ENCODE measurements around the gene SAG.
A peak's percentile ranks its signal among the peaks of the same experiment; 100 is the strongest.

Gene SAG

GRCh38 chr2:233365861-233366520, 58.4 kb downstream of the SAG start:
- DNase-seq (ENCODE audit: low read depth) = no peak
- TF ChIP-seq CTCF (conservative IDR thresholded peaks at IDR 0.05; ENCODE audit: low read depth, low read length) = no peak

GRCh38 chr2:233367586-233367985, 60.0 kb downstream of the SAG start:
- no peak for TF ChIP-seq CTCF (conservative IDR thresholded peaks at IDR 0.05; ENCODE audit: low read depth, low read length)
- DNase-seq (ENCODE audit: low read depth) = no peak
- H3K4me3 ChIP-seq (ENCODE audit: low read depth, low read length) = no peak overlapping the region

More at GRCh38 chr2:233365861-233366520, 58.4 kb downstream of the SAG start:
- no peak overlapping the region for H3K4me3 ChIP-seq (ENCODE audit: low read depth, low read length)

- no peak for TF ChIP-seq CTCF (conservative IDR thresholded peaks at IDR 0.05; ENCODE audit: low read depth, low read length)
- H3K4me3 ChIP-seq (ENCODE audit: low read depth, low read length) = no peak overlapping the region
- no peak for DNase-seq (ENCODE audit: low read depth)
Observed at GRCh38 chr2:233368756-233369155, 61.1 kb downstream of the SAG start.

GRCh38 chr2:233369462-233369861, 61.8 kb downstream of the SAG start:
- DNase-seq (ENCODE audit: low read depth) = no peak
- H3K4me3 ChIP-seq (ENCODE audit: low read depth, low read length) = no peak overlapping the region
- no peak for TF ChIP-seq CTCF (conservative IDR thresholded peaks at IDR 0.05; ENCODE audit: low read depth, low read length)

- no peak overlapping the region for H3K4me3 ChIP-seq (ENCODE audit: low read depth, low read length)
- no peak for DNase-seq (ENCODE audit: low read depth)
- no peak for TF ChIP-seq CTCF (conservative IDR thresholded peaks at IDR 0.05; ENCODE audit: low read depth, low read length)
Observed at GRCh38 chr2:233369897-233370685, 62.5 kb downstream of the SAG start.

GRCh38 chr2:233371641-233372040, 64.0 kb downstream of the SAG start:
- no peak for TF ChIP-seq CTCF (conservative IDR thresholded peaks at IDR 0.05; ENCODE audit: low read depth, low read length)
- peak; percentile 47 for DNase-seq (ENCODE audit: low read depth)
- H3K4me3 ChIP-seq (ENCODE audit: low read depth, low read length) = no peak overlapping the region

Data from choroid plexus epithelial cell (primary cell).